ENCODE data around the gene MIOX. TPM values are rescaled to one million over a fixed set of nuclear protein-coding genes. Genes with fewer than 3 reads are reported as not detected.

The MIOX gene
- total and polyA plus RNA-seq, 2 of the 13 experiments (the other 11 are each of a cell fraction or from before 2014, with no cell fraction given), result 1.5 to 2.9 TPM

- TF ChIP-seq ETV5 (CRISPR knock-in tag; IDR thresholded peaks at IDR 0.05; ENCODE audit: borderline replicate concordance), result no peak
- TF ChIP-seq, protein P1, sequence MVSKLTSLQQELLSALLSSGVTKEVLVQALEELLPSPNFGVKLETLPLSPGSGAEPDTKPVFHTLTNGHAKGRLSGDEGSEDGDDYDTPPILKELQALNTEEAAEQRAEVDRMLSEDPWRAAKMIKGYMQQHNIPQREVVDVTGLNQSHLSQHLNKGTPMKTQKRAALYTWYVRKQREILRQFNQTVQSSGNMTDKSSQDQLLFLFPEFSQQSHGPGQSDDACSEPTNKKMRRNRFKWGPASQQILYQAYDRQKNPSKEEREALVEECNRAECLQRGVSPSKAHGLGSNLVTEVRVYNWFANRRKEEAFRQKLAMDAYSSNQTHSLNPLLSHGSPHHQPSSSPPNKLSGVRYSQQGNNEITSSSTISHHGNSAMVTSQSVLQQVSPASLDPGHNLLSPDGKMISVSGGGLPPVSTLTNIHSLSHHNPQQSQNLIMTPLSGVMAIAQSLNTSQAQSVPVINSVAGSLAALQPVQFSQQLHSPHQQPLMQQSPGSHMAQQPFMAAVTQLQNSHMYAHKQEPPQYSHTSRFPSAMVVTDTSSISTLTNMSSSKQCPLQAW (CRISPR knock-in tag; IDR thresholded peaks at IDR 0.05), result no peak
- no peak for TF ChIP-seq REST (IDR thresholded peaks at IDR 0.05; ENCODE audit: borderline replicate concordance in 1 of 2, low read depth in 1 of 2, low read length in 2 of 2)
- TF ChIP-seq SP140L (CRISPR knock-in tag; IDR thresholded peaks at IDR 0.05; ENCODE audit: borderline replicate concordance), result no peak
- no peak for TF ChIP-seq ZBTB46 (CRISPR knock-in tag; IDR thresholded peaks at IDR 0.05; ENCODE audit: borderline replicate concordance)
- TF ChIP-seq BCLAF1 (IDR thresholded peaks at IDR 0.05), result no peak
- TF ChIP-seq STAT5B (CRISPR knock-in tag; IDR thresholded peaks at IDR 0.05), result no peak
- peak; percentile 71 for TF ChIP-seq ZNF574 (CRISPR knock-in tag; IDR thresholded peaks at IDR 0.05)
- TF ChIP-seq RBFOX2 (IDR thresholded peaks at IDR 0.05; ENCODE audit: low read depth, low read length), result peak; percentile 67
- no peak for TF ChIP-seq RNF2 (conservative IDR thresholded peaks at IDR 0.05; ENCODE audit: low read depth)
- no peak for TF ChIP-seq PHF21A (CRISPR knock-in tag; IDR thresholded peaks at IDR 0.05)
- TF ChIP-seq ZNF605 (CRISPR knock-in tag; IDR thresholded peaks at IDR 0.05), result no peak
These were observed 4.3 kb upstream of the MIOX start (continued) for GRCh38 chr22:50482107-50483074.
